Body of pancreas (tissue), 4 donors: Measurements from ENCODE around the gene TBC1D28. TPM values are rescaled to one million over a fixed set of nuclear protein-coding genes. Genes with fewer than 3 reads are reported as not detected.
"Not testable (repeated sequence)": the region's sequence is repeated elsewhere in the genome, so short reads cannot be mapped to it uniquely, and the experiment has no call there.

ENCODE experiments used
- ATAC-seq: fragments of 150-250 bp; one replicate; pipeline ENCODE4 v1.9.1; 2016
- DNase-seq, 4 donors: peaks; one replicate each; pipeline ENCODE4 v3.0.0-alpha.2; 2019
- H3K27ac ChIP-seq, 4 donors: fragments of 200-600 bp; sonication (generic); 1 replicate in 3 of 4; 2 replicates in 1 of 4; pipeline versions ENCODE4 v1.5.1 to v1.6.1; 2016 to 2019; ENCODE audit warnings: mild to moderate bottlenecking in 1 of 4, mixed read lengths in 1 of 4, moderate library complexity in 1 of 4
- H3K27me3 ChIP-seq, 2 donors: fragments of 200-600 bp; sonication (generic); one replicate each; pipeline ENCODE4 v1.6.0; 2016; ENCODE audit warnings: mild to moderate bottlenecking in 1 of 2
- H3K36me3 ChIP-seq, 2 donors: fragments of 200-600 bp; sonication (generic); replicated peaks in 1 of 2; 2 replicates each; pipeline ENCODE4 v1.5.1; 2016; ENCODE audit warnings: low read depth in 2 of 2; ENCODE audit not compliant: insufficient read depth in 1 of 2
- H3K4me1 ChIP-seq: fragments of 200-600 bp; sonication (generic); one replicate; pipeline ENCODE4 v1.6.0; 2016
- H3K4me3 ChIP-seq, 2 donors: fragments of 200-600 bp; sonication (generic); 1 replicate in 1 of 2; 2 replicates in 1 of 2; pipeline ENCODE4 v1.5.1; 2016 to 2019
- H3K9me3 ChIP-seq, 3 donors: fragments of 200-600 bp; sonication (generic); 1 replicate in 2 of 3; 2 replicates in 1 of 3; pipeline ENCODE4 v1.5.1; 2016
- CTCF ChIP-seq, 7 experiments: fragments of 450-650 bp in 4 of 7; fragments of 200-600 bp in 3 of 7; sonication (generic) in 3 of 7; IDR thresholded peaks; one replicate each; pipeline ENCODE4 v1.5.1; 2016 to 2019; ENCODE audit warnings: antibody characterized with exemption in 7 of 7
- POLR2A ChIP-seq, 3 donors: fragments of 450-650 bp; IDR thresholded peaks; one replicate each; pipeline ENCODE4 v1.6.1; 2016; ENCODE audit warnings: antibody characterized with exemption in 3 of 3, mild to moderate bottlenecking in 2 of 3
- WGBS, 2 donors: methylation state at CpG; one replicate each; pipeline ENCODE4 v1.1.5; 2017; 5-methylcytosine and 5-hydroxymethylcytosine counted together
- intact Hi-C: fragments of 100-400 bp; cut with DNase I; formaldehyde crosslinking; loops from one replicate; pipeline ENCODE4 v1.15.1; 2023
- total RNA-seq, 2 donors: library from RNA; depleted of rRNA; stranded (reverse); fragments of >200 nt; gene quantifications; one replicate each; pipeline ENCODE4 v1.1.0, GENCODE V29; 2016

The TBC1D28 gene
- total RNA-seq, 2 donors from 2014 or later = not detected

GRCh38 chr17:18643124-18643523 is 1.1 kb downstream of the TBC1D28 start:
- DNase-seq, H3K4me3 ChIP-seq, ATAC-seq, intact Hi-C loops, H3K27ac ChIP-seq, H3K9me3 ChIP-seq, H3K27me3 ChIP-seq, H3K36me3 ChIP-seq, H3K4me1 ChIP-seq: not testable (repeated sequence)
- WGBS, 2 donors = 50 to 100% methylated on average over 1 of the region's 6 CpGs

GRCh38 chr17:18638357-18638756 is 5.8 kb downstream of the TBC1D28 start:
- DNase-seq, H3K9me3 ChIP-seq, H3K36me3 ChIP-seq, intact Hi-C loops, H3K27ac ChIP-seq, ATAC-seq, H3K4me3 ChIP-seq, H3K4me1 ChIP-seq, H3K27me3 ChIP-seq: not testable (repeated sequence)
- 81 to 88% methylated on average over 11 to 13 of the region's 13 CpGs for WGBS, 2 donors

GRCh38 chr17:18636237-18636636 is 8.0 kb downstream of the TBC1D28 start:
- whole genome bisulfite sequencing, 2 donors = 56 to 65% methylated on average over 7 of the region's 7 CpGs
- H3K4me1 ChIP-seq, ATAC-seq, H3K27me3 ChIP-seq, H3K36me3 ChIP-seq, DNase-seq, H3K27ac ChIP-seq, intact Hi-C loops, H3K4me3 ChIP-seq, H3K9me3 ChIP-seq: not testable (repeated sequence)

GRCh38 chr17:18635773-18636172 is 8.4 kb downstream of the TBC1D28 start:
- H3K4me1 ChIP-seq, H3K36me3 ChIP-seq, H3K9me3 ChIP-seq, ATAC-seq, intact Hi-C loops, DNase-seq, H3K4me3 ChIP-seq, H3K27ac ChIP-seq, H3K27me3 ChIP-seq: not testable (repeated sequence)
- 64 to 86% methylated on average over 2 to 5 of the region's 7 CpGs for WGBS, 2 donors

- intact Hi-C loops, DNase-seq, H3K27me3 ChIP-seq, H3K27ac ChIP-seq, H3K4me3 ChIP-seq, H3K9me3 ChIP-seq, H3K4me1 ChIP-seq, H3K36me3 ChIP-seq: not testable (repeated sequence)
- ATAC-seq = peak; percentile 21
- WGBS, 2 donors = 8 to 12% methylated on average over 13 to 29 of the region's 56 CpGs
Measured at GRCh38 chr17:18634550-18635263, 9.5 kb downstream of the TBC1D28 start.

- DNase-seq = no peak
- H3K36me3 ChIP-seq = no peaks in the 10 kb centered on the region
- 71 to 84% methylated on average over 12 of the region's 12 CpGs for WGBS, 2 donors
- no peak overlapping the region for H3K4me3 ChIP-seq
- no peaks in the 10 kb centered on the region for H3K9me3 ChIP-seq
- TF ChIP-seq CTCF (IDR thresholded peaks at IDR 0.05) (no peak), POLR2A (IDR thresholded peaks at IDR 0.05) (no peak)
- no peaks in the 10 kb centered on the region for H3K27me3 ChIP-seq
- no peak overlapping the region for H3K27ac ChIP-seq
- no peak for ATAC-seq
- intact Hi-C loops = no loop called here
- H3K4me1 ChIP-seq = no peaks in the 10 kb centered on the region
Measured at GRCh38 chr17:18626152-18626870, 17.9 kb downstream of the TBC1D28 start.

GRCh38 chr17:18625509-18626104 is 18.6 kb downstream of the TBC1D28 start:
- WGBS, 2 donors = 2 to 19% methylated on average over 7 to 11 of the region's 22 CpGs
- not testable (repeated sequence) for H3K9me3 ChIP-seq

GRCh38 chr17:18624862-18625501 is 19.2 kb downstream of the TBC1D28 start:
- Histone ChIP-seq H3K4me3 (peak overlapping the region in 1 of 2 donors; percentile 4), H3K27ac (peak overlapping the region in 1 of 4 donors; percentile 87)
- H3K27me3 ChIP-seq, H3K9me3 ChIP-seq, H3K36me3 ChIP-seq, H3K4me1 ChIP-seq, intact Hi-C loops: not testable (repeated sequence)
- DNase-seq = peak in 1 of 4 donors; percentile 23
- WGBS, 2 donors = 9 to 75% methylated on average over 9 to 15 of the region's 35 CpGs
- ATAC-seq = peak; percentile 50

More at GRCh38 chr17:18625509-18626104, 18.6 kb downstream of the TBC1D28 start:
- H3K36me3 ChIP-seq, H3K4me1 ChIP-seq, intact Hi-C loops, H3K27me3 ChIP-seq: not testable (repeated sequence)
- peak; percentile 93 for ATAC-seq
- Histone ChIP-seq H3K4me3 (peak overlapping the region in 1 of 2 donors; percentile 4), H3K27ac (peak overlapping the region in 1 of 4 donors; percentile 87)
- peak; percentile 97 to 100 (median 100) for TF ChIP-seq CTCF (IDR thresholded peaks at IDR 0.05)
- peak; percentile 13 to 91 (median 41) for TF ChIP-seq POLR2A (IDR thresholded peaks at IDR 0.05)
- DNase-seq = peak; percentile 87 to 98 (median 90)

GRCh38 chr17:18617613-18618012 is 26.6 kb downstream of the TBC1D28 start:
- H3K4me3 ChIP-seq, H3K4me1 ChIP-seq, H3K36me3 ChIP-seq, DNase-seq, ATAC-seq, H3K27ac ChIP-seq, H3K27me3 ChIP-seq, H3K9me3 ChIP-seq, intact Hi-C loops: not testable (repeated sequence)
- WGBS, 2 donors = 89 to 100% methylated on average over 1 of the region's 2 CpGs
